22Rv1 (cell line): ENCODE measurements around the gene ATP5MG.
A peak's percentile ranks its signal among the peaks of the same experiment; 100 is the strongest.

Experiments used
- H3K27ac ChIP-seq: fragments of 450-650 bp; 2 replicates; pipeline ENCODE4 v1.5.1; 2017
- ZFX ChIP-seq: fragments of 450-650 bp; IDR thresholded peaks from 2 replicates; pipeline ENCODE4 v1.6.1; 2017; ENCODE audit warnings: antibody characterized with exemption, borderline replicate concordance
- TF ChIP-seq, protein P1 (sequence below): fragments of 450-650 bp; IDR thresholded peaks from 2 replicates; pipeline ENCODE4 v1.5.1; 2017; ENCODE audit warnings: mild to moderate bottlenecking

Gene ATP5MG

GRCh38 chr11:118427707-118428106 is 26.3 kb downstream of the ATP5MG start:
- H3K27ac ChIP-seq, result no peak overlapping the region
- no peak for TF ChIP-seq ZFX
- TF ChIP-seq, protein P1, sequence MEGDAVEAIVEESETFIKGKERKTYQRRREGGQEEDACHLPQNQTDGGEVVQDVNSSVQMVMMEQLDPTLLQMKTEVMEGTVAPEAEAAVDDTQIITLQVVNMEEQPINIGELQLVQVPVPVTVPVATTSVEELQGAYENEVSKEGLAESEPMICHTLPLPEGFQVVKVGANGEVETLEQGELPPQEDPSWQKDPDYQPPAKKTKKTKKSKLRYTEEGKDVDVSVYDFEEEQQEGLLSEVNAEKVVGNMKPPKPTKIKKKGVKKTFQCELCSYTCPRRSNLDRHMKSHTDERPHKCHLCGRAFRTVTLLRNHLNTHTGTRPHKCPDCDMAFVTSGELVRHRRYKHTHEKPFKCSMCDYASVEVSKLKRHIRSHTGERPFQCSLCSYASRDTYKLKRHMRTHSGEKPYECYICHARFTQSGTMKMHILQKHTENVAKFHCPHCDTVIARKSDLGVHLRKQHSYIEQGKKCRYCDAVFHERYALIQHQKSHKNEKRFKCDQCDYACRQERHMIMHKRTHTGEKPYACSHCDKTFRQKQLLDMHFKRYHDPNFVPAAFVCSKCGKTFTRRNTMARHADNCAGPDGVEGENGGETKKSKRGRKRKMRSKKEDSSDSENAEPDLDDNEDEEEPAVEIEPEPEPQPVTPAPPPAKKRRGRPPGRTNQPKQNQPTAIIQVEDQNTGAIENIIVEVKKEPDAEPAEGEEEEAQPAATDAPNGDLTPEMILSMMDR, result no peak

DNA sequence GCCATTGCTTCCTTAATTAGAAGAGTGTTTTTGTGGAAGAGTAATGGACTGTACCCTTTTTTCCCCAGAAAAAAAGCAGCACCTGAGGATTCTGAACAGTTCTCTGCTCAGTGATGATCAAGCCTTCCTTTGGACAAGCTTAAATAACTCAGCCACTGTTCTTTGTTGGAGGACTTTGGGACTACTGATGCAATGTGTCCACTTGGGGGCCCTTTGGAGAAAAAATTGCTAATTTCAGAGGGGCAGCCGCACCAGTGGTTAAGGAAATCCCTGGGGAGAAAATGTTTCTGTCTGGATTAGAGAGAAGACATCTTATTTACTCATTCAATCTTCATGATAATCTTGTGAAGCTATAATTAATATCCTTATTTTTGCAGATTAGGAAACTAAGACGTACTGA is 29.6 kb downstream of the ATP5MG start:
- H3K27ac ChIP-seq, result no peak overlapping the region
- TF ChIP-seq, protein P1, result no peak

DNA sequence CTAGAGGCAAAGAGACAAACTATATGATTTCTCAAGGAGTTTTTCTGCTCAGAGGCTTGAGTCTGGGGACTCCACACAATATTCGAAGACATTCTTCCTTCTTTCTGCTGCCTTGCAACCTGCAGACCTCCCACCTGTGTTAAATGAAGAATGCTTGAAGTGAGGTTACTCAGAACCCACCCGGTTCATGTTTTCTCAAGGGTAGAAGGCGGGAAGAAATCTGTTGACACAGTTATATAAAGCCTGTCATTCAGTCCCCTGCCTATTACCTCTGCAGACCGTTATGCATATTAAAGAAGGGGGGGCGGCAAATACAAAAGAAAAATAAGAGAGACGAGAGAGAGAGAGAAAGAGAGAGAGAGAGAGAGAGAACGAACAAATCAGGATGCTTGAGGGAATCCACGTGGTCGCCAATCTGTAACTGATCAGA is 32.7 kb downstream of the ATP5MG start:
- TF ChIP-seq, protein P1, result no peak
- TF ChIP-seq ZFX, result no peak
- H3K27ac ChIP-seq, result peak overlapping the region; percentile 98

GRCh38 chr11:118434553-118435289 is 33.3 kb downstream of the ATP5MG start:
- no peak for TF ChIP-seq ZFX

DNA sequence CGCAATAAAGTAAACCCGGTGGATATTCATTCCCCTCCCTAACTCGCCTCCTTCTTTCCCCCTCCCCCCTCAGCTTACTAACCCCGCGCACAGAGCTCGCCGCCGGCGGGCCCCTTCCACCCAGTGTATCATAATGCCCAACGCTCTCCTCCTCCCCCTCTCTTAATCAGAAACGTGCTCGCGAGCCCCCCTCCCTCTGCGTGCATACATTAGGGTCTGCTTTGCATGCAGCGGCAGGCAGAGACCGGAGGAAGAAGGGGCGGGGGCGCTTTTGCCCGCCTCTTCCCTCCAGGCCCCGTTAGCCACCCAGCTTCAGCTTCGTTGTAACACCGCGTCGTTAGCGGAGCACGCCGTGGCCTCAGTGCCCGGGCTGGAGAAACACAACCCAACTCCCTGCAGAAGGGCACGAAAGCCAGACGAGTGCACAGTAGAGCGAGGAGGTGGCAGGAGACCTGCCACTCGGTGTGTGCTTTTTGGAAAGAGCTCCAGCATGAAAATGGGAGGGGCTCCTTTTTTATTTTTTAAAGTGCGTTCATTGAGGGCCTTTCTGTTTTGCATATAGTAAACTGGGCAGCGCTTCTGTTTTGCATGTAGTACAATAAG is 34.0 kb downstream of the ATP5MG start:
- TF ChIP-seq, protein P1, result no peak
- no peak for TF ChIP-seq ZFX
- H3K27ac ChIP-seq, result peak overlapping the region; percentile 98

More at GRCh38 chr11:118434553-118435289, 33.3 kb downstream of the ATP5MG start:
- peak overlapping the region; percentile 98 for H3K27ac ChIP-seq

- TF ChIP-seq ZFX, result no peak
Observed at GRCh38 chr11:118435893-118436624, 34.7 kb downstream of the ATP5MG start, which contains the start of gene KMT2A. Gene KMT2A, plus strand, starts transcription at chr11:118436492. Its CDS starts 21 bp downstream, at chr11:118436513.

DNA sequence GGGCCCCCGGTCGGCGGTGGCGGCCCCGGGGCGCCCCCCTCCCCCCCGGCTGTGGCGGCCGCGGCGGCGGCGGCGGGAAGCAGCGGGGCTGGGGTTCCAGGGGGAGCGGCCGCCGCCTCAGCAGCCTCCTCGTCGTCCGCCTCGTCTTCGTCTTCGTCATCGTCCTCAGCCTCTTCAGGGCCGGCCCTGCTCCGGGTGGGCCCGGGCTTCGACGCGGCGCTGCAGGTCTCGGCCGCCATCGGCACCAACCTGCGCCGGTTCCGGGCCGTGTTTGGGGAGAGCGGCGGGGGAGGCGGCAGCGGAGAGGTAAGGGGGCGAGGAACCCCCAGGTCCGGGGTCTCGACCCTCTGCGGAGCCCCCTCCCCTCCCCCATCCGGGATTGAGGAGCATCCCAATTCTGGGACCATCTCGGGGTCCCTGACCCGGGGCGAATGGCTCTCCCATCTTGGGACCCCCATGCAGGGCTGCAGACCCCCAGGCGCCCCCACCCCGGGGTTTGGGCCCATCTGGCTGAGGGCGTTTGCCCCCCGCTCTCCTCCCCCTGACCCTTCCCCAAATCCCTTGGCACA is 35.3 kb downstream of the ATP5MG start:
- H3K27ac ChIP-seq, result peak overlapping the region; percentile 98

More at GRCh38 chr11:118435893-118436624, 34.7 kb downstream of the ATP5MG start, which contains the start of gene KMT2A:
- H3K27ac ChIP-seq, result peak within 1 kb of the TSS; percentile 98

More for the DNA sequence above, 35.3 kb downstream of the ATP5MG start:
- no peak for TF ChIP-seq ZFX
- TF ChIP-seq, protein P1, result no peak
